Cerebellar cortex (tissue), 1 donor: ENCODE data around the gene KPTN.
"Not testable (repeated sequence)": the region's sequence is repeated elsewhere in the genome, so short reads cannot be mapped to it uniquely, and the experiment has no call there.

ENCODE experiments used
- DNase-seq: peaks from one replicate; pipeline ENCODE4 v3.0.0-alpha.2; 2015; ENCODE audit warnings: low spot score

Gene KPTN

DNA sequence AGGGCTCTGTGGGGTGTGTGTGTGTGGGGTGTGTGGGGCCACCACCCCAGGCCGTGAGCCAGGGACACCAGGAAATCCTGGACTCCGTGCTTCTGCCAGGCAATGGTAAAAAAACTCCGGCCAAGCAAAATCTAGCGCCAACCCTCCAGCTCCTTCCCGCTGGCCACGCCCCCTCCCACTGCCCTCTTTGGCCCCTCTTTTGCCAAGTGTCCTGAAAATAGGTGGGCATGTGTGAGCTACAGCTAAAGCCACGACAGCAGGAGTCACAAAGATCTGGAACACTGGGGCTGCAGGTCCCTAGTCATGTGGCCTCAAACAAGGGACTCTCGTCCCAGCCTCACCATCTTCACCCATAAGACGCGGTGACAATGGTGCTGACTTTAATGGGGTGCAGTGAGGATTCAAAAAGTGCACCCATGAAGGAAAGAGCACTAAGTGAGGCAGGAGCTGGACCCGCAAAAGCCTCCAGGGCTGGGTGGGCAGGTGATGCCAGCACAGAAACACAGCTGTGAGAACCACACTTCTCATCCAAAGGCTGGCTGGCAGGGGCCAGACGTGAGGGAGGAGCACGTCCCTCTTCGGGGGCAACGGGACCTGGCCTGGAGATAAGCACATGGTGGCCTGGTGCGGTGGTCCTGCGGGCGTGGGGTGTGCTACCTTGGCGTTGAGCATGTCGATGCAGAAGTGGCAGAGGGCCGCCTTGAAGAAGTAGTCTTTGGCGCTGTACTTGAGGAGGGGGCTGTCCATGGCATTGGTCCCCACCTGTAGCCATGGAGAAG, 7.5 kb upstream of the KPTN start:
- no peak for DNase-seq

DNA sequence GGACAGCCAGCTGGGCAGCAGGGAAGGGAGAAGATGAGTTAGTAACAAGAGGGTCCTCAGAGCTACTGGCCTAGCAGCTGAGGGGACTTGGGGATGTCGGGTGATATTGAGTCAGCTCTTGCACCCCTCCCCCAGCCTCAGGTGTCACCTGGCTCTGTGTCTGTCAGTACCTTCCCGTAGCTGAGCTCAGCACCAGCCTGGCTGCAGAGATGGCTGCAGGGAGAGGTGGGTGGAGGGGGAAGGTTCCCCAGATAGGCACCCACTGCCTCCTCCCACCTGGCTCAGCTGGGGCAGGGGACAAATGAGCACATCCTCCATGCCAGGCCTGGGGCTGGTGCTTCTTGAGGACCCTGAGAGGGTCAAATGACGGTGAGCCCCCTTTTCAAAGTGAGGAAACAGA, 6.8 kb upstream of the KPTN start:
- DNase-seq, result no peak

DNA sequence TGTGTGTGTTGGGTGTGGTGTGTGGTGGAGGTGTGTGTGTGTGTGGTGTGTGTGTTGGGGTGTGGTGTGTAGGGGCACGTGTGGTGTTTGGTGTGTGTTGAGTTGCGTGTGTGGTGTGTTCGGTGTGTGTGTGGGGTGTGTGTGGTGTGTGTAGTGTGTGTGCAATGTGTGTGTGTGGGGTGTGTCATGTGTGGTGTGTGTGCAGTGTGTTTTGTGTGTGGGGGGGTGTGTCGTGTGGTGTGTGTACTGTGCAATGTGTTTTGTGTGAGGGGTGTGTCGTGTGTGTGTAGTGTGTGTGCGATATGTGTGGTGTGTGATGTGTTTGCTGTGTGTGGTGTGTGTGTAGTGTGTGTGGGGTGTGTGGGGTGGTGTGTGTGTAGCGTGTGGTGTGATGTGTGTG, 6.0 kb upstream of the KPTN start:
- no peak for DNase-seq

DNA sequence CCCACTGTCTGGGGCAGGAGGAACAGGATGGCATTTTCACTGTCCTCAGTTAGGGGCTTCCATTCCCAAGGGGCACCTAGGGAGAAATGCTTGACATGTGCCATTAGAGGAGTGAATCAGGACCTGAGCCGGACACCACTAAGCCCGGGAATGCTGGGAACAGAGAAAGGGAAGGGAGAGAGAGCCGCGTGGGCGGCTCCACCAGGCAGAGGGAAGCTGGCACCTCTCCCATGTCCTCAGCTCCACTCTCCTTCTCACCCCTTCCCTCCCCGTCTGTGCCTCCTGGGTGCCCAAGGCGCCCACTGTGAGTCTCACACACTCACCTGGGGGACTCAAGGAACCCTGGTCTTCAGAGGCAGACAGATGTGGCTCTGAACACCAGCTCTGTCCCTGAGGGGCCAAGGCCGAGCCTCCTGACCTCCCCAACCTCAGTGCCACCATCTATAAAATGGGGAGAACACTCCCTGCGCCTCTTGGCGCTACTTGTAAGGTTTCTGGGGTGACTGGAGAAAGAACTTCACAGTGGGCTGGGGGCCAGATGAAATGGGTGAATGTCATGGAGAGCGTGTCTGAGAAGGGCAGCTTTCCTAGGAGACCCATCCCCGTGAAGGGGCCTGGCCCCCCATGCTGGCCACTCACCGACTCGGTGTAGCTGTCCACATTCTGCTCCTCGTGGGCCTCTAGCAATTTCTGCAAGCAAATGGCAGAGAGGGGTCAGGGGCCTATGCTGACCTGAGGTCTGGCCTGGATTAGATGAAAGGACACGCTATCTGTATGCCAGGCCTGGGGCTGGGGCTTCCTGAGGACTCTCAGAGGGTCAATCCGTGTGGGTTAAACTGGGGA, 5.3 kb upstream of the KPTN start:
- DNase-seq, result no peak

DNA sequence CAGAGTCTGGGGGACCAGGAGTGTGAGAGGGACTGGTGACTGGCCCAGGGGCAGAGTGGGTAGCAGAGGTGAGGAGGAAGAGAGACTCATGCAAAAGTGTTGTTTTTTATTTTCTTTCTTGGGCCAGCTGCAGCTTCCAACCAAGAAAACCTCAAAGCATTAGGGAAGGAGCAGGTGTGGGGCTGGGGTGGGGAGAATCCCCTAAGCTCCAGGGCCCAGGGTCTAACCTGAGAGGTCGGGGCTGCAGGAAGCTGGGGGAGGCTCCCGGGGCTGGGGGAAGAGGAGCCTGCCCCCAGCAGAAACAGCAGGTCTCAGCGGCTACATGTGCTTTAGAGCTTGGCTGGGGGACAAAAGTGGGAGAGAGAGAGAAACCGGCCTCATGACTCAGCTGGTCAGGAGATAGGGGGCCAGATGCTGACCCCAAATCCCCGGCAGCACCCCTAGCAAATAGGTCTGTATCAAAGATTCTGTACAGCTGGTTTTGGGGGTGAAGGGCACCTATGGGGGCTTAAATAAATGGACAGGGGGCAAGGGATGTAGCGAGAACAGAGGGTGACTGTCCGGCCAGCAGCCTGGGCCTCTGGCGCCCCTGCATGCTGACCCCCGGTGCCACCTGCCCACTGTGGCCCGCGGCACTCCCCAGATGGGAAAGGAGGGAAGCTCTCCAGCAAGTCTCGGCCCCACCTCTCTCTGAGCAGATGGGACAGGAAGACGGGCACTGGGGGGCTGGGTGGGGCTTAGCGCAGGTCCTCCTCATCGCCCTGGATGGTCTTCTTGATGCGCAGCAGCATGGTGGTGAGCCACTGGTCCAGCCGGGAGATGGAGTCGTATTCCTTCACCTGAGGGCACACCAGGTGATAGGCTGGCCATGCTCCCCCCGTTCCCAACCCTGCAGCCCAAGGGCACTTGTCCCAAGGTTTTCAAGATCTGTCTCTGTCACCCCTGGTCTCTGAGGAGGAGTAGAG, 3.8 kb upstream of the KPTN start:
- DNase-seq, result no peak

DNA sequence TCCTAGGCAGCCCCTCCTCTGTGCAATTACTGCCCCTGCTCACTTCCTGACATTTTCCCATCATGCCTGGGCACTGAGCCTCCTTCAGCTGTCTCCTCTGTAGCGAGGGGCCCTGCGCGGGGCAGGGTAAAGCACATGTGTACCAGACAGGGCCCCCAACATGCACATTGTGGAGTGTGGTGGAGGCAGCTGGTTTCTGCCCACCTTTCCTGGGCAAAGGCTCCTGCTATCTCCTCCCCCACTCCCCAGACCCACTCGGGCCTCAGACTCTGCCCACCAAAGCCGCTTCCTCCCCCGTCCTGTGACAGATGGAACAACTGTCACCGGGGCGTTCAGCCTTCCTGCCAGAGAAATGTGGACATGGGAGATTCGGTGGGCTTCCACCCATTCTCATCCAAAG, 2.9 kb upstream of the KPTN start:
- no peak for DNase-seq

DNA sequence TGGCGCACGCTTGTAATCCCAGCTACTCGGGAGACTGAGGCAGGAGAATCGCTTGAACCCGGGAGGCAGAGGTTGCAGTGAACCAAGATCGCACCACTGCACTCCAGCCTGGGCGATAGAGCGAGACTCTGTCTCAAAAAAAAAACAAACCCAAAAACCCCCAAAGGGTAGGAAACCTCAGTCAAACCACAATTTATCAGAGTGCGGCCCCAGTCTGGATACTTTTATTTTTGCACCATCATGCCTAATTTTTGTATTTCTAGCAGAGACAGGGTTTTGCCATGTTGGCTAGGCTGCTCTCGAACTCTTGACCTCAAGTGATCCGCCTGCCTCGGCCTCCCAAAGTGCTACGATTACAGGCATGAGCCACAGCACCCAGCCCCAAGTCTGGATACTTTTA, 2.2 kb upstream of the KPTN start:
- not testable (repeated sequence) for DNase-seq

DNA sequence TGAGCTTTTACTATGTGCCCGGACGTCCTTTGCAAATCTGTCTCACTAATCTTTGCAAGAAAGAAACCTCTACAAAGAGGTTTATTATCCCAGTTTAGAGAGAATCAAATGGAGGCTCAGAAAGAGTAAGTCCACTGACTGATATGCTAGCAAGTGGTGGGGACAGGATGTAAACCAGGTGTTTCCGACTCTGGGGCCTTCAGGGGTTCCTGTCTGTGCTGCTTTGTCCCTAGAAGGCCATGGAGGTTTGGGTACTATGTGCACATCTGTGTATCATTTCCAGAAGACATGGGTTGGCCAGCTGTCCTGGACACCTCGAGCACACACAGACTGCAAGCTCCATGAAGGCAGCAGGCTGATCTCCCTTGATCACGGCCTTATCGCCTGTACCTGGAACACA, 1.2 kb upstream of the KPTN start:
- no peak for DNase-seq

DNA sequence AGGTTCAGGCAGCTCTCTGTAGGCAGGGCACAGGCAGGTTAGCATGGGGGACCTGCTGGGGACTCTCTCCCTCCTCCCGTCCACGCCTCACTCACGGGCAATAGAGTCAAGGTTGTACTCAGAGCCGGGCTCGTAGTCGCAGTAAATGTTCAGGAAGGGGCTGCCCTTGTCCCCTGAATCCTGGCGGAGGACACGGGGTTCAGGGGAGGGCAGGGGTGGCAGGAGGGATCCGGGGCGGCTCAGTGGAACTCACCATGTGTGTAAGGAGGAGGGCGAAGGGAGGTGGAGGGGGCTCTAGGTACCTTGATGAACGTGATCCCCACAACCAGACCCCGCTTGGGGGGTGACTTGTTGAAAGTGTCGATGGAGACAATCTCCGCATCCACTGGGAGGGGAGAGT, 819 bp downstream of the KPTN start:
- no peak for DNase-seq

DNA sequence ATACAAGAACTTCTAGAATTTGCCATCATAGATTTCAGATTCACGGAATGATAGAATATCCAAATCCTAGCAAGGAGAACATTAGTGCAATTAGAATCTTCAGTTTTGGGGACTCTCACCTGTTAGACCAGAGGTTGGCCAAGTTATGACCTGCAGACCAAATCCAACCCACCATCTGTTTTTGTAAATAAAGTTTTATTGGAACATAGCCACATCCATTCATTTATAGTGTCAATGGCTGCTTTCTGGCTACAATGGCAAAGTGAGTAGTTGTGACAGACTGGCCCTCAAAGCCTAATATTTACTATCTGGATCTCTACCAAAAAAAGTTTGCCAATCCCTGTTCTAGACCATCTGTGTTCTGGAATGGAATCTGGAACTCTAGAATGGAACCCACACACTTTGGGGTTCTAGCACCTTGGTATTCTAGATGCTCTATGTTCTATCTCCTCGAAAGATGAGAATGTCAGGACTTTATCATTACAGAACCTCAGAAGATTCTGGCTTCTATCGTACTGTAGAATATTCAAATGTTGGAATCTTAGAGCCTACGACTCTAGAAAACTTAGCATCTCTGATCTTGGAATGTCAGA, 2.5 kb downstream of the KPTN start:
- DNase-seq, result no peak

DNA sequence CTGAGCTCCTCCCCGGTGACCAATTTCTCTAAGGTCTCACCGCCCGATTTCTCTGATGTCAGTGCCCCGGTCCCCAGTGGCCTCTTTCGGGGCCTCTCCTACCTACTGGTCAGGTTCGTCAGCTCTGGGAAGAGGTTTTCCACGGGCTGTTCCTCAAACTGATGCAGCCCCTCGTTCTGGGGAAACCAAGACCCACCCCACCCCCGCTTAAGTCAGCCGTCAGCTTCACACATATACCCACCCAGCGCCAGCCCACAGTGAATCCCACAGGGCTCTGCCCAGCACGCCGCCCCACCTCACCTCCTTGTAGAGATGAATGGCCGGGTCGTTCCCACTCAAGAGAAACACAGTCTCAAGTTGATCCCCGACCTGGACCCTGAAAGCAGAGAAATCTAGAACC, 3.4 kb downstream of the KPTN start:
- no peak for DNase-seq

DNA sequence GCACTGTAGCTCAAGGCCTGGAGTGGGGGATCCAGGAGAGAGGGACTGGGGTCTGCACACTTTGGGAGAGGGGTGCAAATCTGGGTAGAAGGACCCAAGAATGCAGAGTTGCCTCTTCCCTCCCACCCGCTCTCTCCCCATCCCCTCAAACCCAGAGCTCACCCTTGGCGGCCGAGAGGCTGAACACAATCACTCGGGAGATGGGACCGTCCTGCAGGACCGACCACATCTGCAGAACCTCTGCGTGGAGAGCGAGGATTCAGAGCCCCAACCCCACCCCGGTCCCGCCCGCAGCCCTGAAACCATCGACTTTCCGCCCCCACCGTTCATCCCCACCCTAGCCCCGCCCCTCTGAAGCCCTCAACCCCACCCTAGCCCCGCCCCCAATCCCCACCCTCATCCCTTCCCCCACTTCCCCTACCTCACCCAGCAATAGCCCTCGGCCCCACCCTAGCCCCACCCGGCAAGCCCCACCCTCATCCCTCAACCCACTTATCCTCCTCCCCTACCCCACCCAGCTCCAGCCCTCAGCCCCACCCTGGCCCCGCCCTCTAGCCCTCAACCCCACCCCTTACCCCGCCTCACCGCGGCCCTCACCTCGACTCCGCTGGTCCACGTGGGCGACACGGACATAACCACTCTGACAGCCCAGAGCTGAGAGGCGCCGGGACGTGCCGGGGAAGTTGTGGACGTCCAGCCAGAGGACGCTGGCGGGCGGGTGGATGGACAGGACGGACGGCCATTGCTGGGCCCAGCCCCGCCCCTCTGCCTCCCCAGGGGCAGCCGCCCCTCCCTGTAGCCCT, 4.1 kb downstream of the KPTN start:
- DNase-seq, result no peak

DNA sequence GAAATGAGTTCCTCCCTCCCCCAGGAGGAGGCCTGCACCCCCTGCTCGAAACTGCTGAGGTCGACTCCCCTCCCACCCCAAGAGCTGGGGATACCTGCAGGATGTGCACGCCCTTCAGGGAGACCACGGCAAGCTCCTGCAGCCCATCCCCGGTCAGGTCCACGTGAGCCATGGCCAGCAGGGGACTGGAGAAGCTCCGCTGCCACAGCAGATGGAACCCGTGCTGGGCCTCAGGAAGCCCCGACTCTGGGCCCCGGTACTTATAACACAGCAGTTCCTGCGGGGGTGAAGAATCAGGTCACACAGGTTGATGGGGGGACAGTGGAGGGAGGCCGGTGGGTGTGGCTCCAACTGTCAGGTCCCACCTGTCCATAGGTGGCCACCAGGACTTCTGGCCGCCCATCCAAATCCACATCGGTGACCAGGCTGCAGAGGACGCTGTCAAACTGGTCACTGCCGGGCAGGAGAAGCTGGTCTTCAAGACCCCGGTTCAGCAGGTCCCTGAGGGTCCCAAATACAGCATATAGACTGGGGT, 7.5 kb downstream of the KPTN start:
- DNase-seq, result no peak

DNA sequence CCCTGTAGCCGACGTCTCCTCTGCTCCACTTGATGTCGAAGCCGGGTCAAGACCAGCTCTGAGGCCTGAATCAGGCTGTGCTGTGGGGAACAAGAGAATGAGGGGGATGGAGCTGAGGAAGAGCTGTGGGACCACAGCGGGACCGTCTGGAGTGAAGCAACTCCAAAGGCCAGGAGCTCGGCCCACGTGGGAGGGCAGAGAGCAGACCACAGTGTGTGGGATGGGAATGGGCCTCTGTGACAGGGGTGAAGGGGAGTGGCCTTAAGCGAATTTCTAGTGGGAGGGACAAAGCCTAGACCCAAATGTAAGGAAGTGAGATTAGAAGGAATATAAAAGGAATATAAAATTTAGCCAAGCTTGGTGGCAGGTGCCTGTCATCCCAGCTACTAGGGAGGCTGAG, 8.6 kb downstream of the KPTN start:
- no peak for DNase-seq

DNA sequence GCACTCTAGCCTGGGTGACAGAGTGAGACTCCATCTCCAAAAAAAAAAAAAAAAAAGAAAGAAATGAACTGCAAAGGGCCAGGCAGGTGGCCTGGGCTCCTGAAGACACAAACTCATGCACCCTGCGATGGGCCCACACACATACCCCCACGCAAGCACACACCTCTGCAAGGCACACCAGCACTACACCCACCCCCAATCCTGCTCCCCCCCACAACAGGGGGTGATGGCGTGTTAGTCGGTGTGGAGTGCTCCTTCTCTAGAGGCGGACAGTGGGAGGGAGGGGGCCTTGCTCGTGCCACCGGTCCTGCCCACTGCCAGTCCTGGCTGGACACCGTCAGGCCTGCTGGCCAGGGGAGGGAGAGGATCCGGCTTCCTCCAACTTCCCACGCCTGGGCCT, 10.7 kb downstream of the KPTN start:
- no peak for DNase-seq

DNA sequence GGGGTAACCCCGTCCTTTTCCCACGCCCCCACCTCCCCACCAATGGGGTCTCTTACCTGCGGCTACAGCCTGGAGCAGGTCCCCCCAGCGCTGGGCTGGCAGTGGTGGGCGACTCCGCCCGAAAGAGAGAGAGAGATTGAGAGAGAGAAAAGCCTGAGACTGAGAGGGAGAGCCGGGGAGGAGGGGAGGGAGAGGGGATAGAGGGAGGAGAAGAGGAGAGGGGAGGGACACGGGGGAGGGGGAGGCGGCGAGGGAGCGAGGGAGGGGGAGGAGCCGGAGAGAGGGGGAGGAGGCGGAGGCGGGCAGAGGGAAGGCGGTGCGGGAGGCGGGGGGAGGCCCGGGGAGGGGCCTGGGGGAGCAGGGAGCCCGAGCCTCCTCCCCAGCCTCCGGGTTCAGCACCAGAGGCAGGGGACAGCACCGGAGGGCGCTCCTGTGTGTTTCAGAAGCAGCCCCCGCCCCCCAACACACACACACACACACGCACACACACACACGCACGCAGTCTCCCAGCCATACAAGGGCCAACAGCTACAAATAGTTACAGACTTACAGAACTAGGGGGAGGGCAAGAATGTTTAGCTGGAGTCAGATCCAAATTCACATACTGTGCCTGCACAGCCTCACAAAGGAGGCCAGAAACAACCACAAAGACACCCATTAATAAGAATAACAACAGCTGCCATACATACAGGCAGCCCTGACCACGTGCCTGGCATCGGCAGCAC, 12.1 kb downstream of the KPTN start, which contains the start of gene SLC8A2:
SLC8A2 (minus strand) TSS at position 161 of the 725 bp plus-strand sequence. CDS start 5,490 bp downstream, outside the sequence.
- peak; percentile 90 for DNase-seq

DNA sequence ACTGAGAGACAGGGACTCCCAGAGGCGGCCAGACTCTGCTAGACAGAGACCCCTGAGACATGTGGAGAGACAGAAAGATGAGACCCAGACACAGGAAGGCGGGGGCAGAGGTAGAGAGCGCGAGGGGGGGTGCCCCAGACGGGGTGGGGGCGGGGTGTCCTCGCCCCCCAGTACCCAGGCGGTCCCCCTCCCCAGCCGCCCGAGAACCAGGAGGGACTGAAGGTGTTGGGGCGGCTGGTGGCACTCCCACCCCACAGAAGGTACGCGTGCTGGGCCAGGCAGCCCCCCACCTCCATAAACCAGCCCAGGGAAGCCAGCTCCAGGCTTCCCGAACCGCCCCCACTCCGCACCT, 12.7 kb downstream of the KPTN start:
- DNase-seq, result no peak

DNA sequence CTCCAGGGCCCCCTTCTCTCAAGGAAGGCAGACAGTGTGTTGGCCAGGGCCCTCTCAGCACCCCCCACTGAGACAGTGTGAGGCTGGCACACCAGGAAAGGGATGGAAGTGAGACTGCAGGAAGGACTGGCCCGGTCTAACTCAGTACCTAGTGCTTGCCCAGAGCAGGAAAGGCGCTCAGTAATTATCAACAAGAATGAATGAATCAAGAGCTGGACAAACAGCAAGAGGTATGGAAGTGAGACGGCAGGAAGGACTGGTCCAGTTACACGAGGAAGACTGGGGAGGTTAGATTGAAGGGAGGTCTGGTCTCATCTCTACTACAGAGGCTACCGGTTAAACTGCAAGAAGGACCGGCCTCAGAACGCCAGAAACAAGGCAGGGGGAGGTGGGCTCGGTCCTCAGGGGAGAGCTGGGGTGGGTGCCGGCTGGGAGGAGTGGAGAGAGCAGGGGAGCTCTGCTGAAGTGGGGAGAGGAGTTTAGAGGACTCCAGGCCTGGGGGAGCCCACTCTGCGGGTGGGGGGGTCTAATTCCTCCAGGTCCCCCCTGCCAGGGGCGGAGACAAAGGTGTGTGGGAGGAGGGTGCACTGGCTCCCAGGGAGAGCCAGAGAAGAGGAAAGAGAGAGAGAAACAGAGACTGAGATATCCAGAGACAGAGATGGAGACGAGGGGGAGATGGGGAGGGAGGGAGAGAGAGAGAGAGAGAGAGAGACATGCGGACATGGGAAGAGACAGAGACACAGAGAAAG, 13.4 kb downstream of the KPTN start:
- no peak for DNase-seq

DNA sequence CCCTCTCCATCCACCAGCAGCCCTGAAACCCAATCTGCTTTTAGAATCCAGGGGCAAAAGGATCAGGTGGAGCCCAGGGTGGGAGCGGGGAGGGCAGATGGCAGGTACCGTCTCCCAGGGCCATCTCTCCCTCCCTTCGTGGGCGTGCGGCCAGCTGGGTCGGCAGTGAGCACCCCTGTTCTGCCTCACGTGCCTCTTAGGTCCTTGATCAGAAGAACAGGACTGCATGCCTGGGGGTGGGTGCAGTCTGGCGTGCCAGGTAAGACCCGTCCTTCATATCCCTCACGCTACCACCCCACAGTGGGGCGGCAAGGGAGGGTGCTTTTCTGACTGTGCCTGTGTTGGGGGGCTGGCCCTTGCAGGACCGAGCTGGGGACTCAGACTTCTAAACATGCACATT, 14.3 kb downstream of the KPTN start:
- DNase-seq, result peak; percentile 66
